ENCODE measurements around the gene LCN1. TPM values are rescaled to one million over a fixed set of nuclear protein-coding genes. Genes with fewer than 3 reads are reported as not detected.

The LCN1 gene
- total and polyA plus RNA-seq, 2 of the 8 experiments (the other 6 are each of a cell fraction or from before 2014, with no cell fraction given), result not detected

DNA sequence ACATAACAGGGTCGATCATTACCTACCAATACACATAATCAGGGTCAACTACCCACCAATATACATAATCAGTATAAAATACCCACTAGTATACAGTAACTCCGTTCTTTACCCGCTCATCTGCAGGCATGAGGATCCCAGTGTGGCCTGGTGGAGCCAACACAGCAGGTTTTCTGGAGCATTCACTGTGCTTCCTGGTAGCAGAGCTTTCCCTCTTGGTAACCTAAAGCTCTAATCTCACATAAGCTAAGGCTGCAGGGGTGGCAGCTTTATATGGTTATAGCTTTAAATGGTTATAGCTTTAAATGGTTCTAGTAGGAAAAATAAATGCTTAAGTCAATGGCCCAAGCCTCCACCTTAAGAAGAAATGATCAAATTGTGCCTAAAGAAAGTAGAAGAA lies 11.9 kb downstream of the LCN1 start:
- no peak overlapping the region for H2BK5ac ChIP-seq (ENCODE audit: low read depth, low read length)
- H2AK5ac ChIP-seq (ENCODE audit: low read depth, low read length), result no peak overlapping the region
- 89% methylated on average over 3 of the region's 3 CpGs; no CpG with 5 or more reads in 1 of the 2 experiments for WGBS, 2 experiments (ENCODE audit: extremely low coverage in 1 of 2, insufficient coverage in 1 of 2, insufficient read length in 1 of 2, insufficient replicate concordance in 2 of 2, low coverage in 1 of 2, low lambda C conversion rate in 2 of 2, missing lambda C conversion rate in 1 of 2)
- H3K9ac ChIP-seq (replicated peaks in 1 of 4; ENCODE audit: extremely low read depth in 1 of 4, low read depth in 3 of 4, low read length in 3 of 4), result no peak overlapping the region
- no peak for FAIRE-seq
- H2BK20ac ChIP-seq (ENCODE audit: low read length), result no peak overlapping the region
- ChIA-PET CTCF (ENCODE audit: partially characterized antibody) (interaction anchor here (0.5 to 2.9 kb wide), 3 partner anchors 10 to 27 kb away, joined by 3 to 8 read pairs (median 4); no protein-coding TSS in a partner anchor), POLR2A (ENCODE audit: partially characterized antibody) (interaction anchor here (1.4 kb wide), 1 partner anchor 29 kb away, joined by 4 read pairs; no protein-coding TSS in a partner anchor)
- no peaks in the 10 kb centered on the region for H3K27me3 ChIP-seq (replicated peaks in 1 of 4; ENCODE audit: control insufficient read depth in 3 of 4, extremely low read depth in 1 of 4, insufficient read depth in 3 of 4, low read length in 3 of 4)
- H2BK15ac ChIP-seq (ENCODE audit: low read length), result no peak overlapping the region
- H3K36me3 ChIP-seq (ENCODE audit: control insufficient read depth in 2 of 4, insufficient read depth in 4 of 4, low read length in 3 of 4), result no peaks in the 10 kb centered on the region
- no peak overlapping the region for H2AFZ ChIP-seq (ENCODE audit: low read length)
- H3K4me3 ChIP-seq (ENCODE audit: extremely low read depth in 1 of 4, insufficient read depth in 2 of 4, low read depth in 3 of 4, low read length in 4 of 4), result no peak overlapping the region
- no peak overlapping the region for H3K18ac ChIP-seq (ENCODE audit: extremely low read depth, low read length)
- no peak overlapping the region for H2BK12ac ChIP-seq (ENCODE audit: low read depth, low read length)
- H4K91ac ChIP-seq (replicated peaks; ENCODE audit: insufficient read length, low read length), result no peak overlapping the region
- H3K23ac ChIP-seq (ENCODE audit: insufficient read length), result no peak overlapping the region
- H4K20me1 ChIP-seq (replicated peaks in 1 of 2; ENCODE audit: control insufficient read depth in 1 of 2, insufficient read depth in 2 of 2, low read length in 2 of 2), result no peaks in the 10 kb centered on the region
- H3K14ac ChIP-seq (ENCODE audit: insufficient read length), result no peak overlapping the region
- no peaks in the 10 kb centered on the region for H3K23me2 ChIP-seq (ENCODE audit: low read depth, low read length)
- H2BK120ac ChIP-seq (replicated peaks; ENCODE audit: low read depth, low read length), result no peak overlapping the region
- H3K4me2 ChIP-seq (ENCODE audit: insufficient read depth in 1 of 2, low read depth in 2 of 2, low read length in 2 of 2), result no peak overlapping the region
- H3K9me3 ChIP-seq (ENCODE audit: insufficient read depth in 2 of 2, low read depth in 1 of 2, low read length in 1 of 2), result no peaks in the 10 kb centered on the region
- no peak overlapping the region for H4K8ac ChIP-seq (ENCODE audit: extremely low read depth, insufficient read depth, low read length)
- H4K5ac ChIP-seq (ENCODE audit: insufficient read length, low read depth, low read length), result no peak overlapping the region
- no peak overlapping the region for H3K56ac ChIP-seq (replicated peaks; ENCODE audit: insufficient read length, low read depth, low read length)
- DNase-seq (ENCODE audit: low read depth in 1 of 2, low spot score in 2 of 2), result peak in 1 of 2 experiments; percentile 19
- no peaks in the 10 kb centered on the region for H3K79me2 ChIP-seq (ENCODE audit: control insufficient read depth in 1 of 2, insufficient read depth in 2 of 2, low read length in 2 of 2)
- H3K79me1 ChIP-seq (ENCODE audit: low read depth, low read length), result no peaks in the 10 kb centered on the region
- H3K4me1 ChIP-seq (replicated peaks in 1 of 4; ENCODE audit: control insufficient read depth in 3 of 4, insufficient read depth in 4 of 4, low read length in 3 of 4), result peaks cover 0 to 2% (median 0%) of the 10 kb centered on the region in 4 experiments; a peak in 1 of 7 replicates
- H3K27ac ChIP-seq (ENCODE audit: low read depth, low read length), result no peak overlapping the region
- no peak overlapping the region for H3K4ac ChIP-seq (replicated peaks; ENCODE audit: insufficient read length, low read depth, low read length)
- TF ChIP-seq PHF8 (conservative IDR thresholded peaks at IDR 0.05; ENCODE audit: low read depth, low read length) (no peak), SP4 (IDR thresholded peaks at IDR 0.05; ENCODE audit: low read length) (no peak), TEAD4 (IDR thresholded peaks at IDR 0.05; ENCODE audit: low read depth, low read length) (no peak), POU5F1 (IDR thresholded peaks at IDR 0.05; ENCODE audit: low read depth, low read length) (no peak), TBP (IDR thresholded peaks at IDR 0.05; ENCODE audit: low read depth, low read length) (no peak), EP300 (IDR thresholded peaks at IDR 0.05; ENCODE audit: borderline replicate concordance in 1 of 2, low read depth in 2 of 2, low read length in 2 of 2) (no peak), ZNF274 (IDR thresholded peaks at IDR 0.05; ENCODE audit: borderline replicate concordance, extremely low read depth, low read length) (no peak), POLR2A (IDR thresholded peaks at IDR 0.05; ENCODE audit: control extremely low read depth in 1 of 2, low read depth in 2 of 2, low read length in 2 of 2) (no peak), HDAC2 (IDR thresholded peaks at IDR 0.05; ENCODE audit: borderline replicate concordance in 1 of 2, low read depth in 2 of 2, low read length in 2 of 2) (no peak), GTF2F1 (IDR thresholded peaks at IDR 0.05; ENCODE audit: borderline replicate concordance, low read depth, low read length) (no peak)
- TF ChIP-seq, protein P1, sequence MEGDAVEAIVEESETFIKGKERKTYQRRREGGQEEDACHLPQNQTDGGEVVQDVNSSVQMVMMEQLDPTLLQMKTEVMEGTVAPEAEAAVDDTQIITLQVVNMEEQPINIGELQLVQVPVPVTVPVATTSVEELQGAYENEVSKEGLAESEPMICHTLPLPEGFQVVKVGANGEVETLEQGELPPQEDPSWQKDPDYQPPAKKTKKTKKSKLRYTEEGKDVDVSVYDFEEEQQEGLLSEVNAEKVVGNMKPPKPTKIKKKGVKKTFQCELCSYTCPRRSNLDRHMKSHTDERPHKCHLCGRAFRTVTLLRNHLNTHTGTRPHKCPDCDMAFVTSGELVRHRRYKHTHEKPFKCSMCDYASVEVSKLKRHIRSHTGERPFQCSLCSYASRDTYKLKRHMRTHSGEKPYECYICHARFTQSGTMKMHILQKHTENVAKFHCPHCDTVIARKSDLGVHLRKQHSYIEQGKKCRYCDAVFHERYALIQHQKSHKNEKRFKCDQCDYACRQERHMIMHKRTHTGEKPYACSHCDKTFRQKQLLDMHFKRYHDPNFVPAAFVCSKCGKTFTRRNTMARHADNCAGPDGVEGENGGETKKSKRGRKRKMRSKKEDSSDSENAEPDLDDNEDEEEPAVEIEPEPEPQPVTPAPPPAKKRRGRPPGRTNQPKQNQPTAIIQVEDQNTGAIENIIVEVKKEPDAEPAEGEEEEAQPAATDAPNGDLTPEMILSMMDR (IDR thresholded peaks at IDR 0.05; ENCODE audit: control extremely low read depth in 1 of 3, insufficient read depth in 1 of 3, low read depth in 1 of 3, low read length in 3 of 3), result no peak

Data from H1 (cell line).